GM15510 (cell line): ENCODE data around the gene TAL1.

Experiments
- POLR2A ChIP-seq: IDR thresholded peaks from 3 replicates; pipeline ENCODE4 v1.6.1; 2011; ENCODE audit warnings: borderline replicate concordance; ENCODE audit not compliant: insufficient read length; ENCODE audit errors: extremely low read depth

Gene TAL1

GRCh38 chr1:47223174-47223920 lies 8.7 kb downstream of the TAL1 start:
- TF ChIP-seq POLR2A, result no peak

GRCh38 chr1:47222476-47222875 lies 9.5 kb downstream of the TAL1 start:
- TF ChIP-seq POLR2A, result no peak

GRCh38 chr1:47219590-47220220 lies 12.3 kb downstream of the TAL1 start:
- no peak for TF ChIP-seq POLR2A

- no peak for TF ChIP-seq POLR2A
Observed at GRCh38 chr1:47219001-47219400, 13.0 kb downstream of the TAL1 start.

- TF ChIP-seq POLR2A, result no peak
Observed at GRCh38 chr1:47216278-47217059, 15.6 kb downstream of the TAL1 start.

GRCh38 chr1:47215713-47216112 lies 16.3 kb downstream of the TAL1 start:
- no peak for TF ChIP-seq POLR2A

GRCh38 chr1:47214549-47214948 lies 17.5 kb downstream of the TAL1 start:
- TF ChIP-seq POLR2A, result no peak

GRCh38 chr1:47213230-47213963 lies 18.6 kb downstream of the TAL1 start:
- no peak for TF ChIP-seq POLR2A

GRCh38 chr1:47212636-47213229 lies 19.3 kb downstream of the TAL1 start:
- no peak for TF ChIP-seq POLR2A

- no peak for TF ChIP-seq POLR2A
Observed at GRCh38 chr1:47211796-47212269, 20.2 kb downstream of the TAL1 start.

GRCh38 chr1:47210666-47211065 lies 21.4 kb downstream of the TAL1 start:
- TF ChIP-seq POLR2A, result no peak

GRCh38 chr1:47209725-47210325 lies 22.2 kb downstream of the TAL1 start:
- no peak for TF ChIP-seq POLR2A

GRCh38 chr1:47209091-47209490 lies 22.9 kb downstream of the TAL1 start:
- TF ChIP-seq POLR2A, result no peak

GRCh38 chr1:47208374-47208850 lies 23.6 kb downstream of the TAL1 start:
- no peak for TF ChIP-seq POLR2A

- no peak for TF ChIP-seq POLR2A
Observed at GRCh38 chr1:47207803-47208373, 24.1 kb downstream of the TAL1 start.
